Adipose tissue (tissue), 3 donors: Measurements from ENCODE around the gene SSC5D. TPM values are rescaled to one million over a fixed set of nuclear protein-coding genes. Genes with fewer than 3 reads are reported as not detected.

Source experiments
- H3K27ac ChIP-seq: one replicate; pipeline ENCODE4 v1.5.1; 2013; ENCODE audit warnings: low read depth, low read length
- WGBS, 3 donors: extraction: QIAGEN DNeasy Blood & Tissue Kit; methylation state at CpG; one replicate each; pipeline ENCODE4 v1.1.7; 2013; 5-methylcytosine and 5-hydroxymethylcytosine counted together
- polyA plus RNA-seq, 3 donors: library from polyadenylated mRNA; stranded (reverse); fragments of 200-250 nt; gene quantifications; one replicate each; pipeline ENCODE4 v1.2.3, GENCODE V29; 2013
- donor health status: healthy with polysubstance abuse.
- donor health status: Bipolar disorder and iron deficiency.
- donor health status: healthy.

Gene SSC5D
- polyA plus RNA-seq, 3 donors: 0.28 to 9.4 (median 3.9) TPM

DNA sequence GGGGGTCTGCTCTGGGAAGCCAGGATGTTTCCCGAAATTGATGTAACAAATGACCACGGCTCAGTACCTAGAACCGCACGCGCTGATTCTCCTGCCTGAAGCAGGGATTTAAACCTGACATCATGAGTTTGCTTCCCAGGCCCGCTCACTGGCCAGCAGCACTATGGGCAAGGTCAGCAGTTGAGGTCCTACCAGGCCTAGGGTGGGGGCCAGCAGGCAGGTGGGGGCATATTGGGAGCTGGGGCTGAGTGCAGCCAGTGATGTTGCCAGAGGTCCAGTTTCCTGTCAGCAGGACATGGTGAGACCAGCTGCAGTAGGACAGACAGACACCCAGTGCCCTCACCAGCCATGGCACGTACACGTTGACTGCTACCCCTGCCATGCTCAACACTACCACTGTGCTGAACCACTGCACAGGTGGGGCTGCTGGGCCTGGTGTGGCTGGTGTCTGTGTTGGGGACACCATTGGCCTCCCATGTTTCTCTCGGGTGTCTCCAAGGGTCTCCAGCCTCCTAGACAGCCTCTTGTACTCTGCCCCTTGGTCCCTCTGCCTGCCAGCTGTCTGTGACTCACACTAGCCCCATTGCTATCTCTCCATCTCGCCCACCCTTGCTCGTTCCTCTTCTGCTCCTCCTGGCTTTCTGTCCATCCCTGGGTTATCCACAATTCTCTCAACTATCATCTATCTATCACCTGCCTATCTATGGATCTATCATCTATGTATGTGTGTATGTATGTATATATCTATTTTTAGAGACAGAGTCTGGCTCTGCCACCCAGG lies 22.6 kb upstream of the SSC5D start:
- WGBS, 3 donors: 74 to 85% (median 82%) methylated on average over 11 of the region's 11 CpGs
- no peak overlapping the region for H3K27ac ChIP-seq

DNA sequence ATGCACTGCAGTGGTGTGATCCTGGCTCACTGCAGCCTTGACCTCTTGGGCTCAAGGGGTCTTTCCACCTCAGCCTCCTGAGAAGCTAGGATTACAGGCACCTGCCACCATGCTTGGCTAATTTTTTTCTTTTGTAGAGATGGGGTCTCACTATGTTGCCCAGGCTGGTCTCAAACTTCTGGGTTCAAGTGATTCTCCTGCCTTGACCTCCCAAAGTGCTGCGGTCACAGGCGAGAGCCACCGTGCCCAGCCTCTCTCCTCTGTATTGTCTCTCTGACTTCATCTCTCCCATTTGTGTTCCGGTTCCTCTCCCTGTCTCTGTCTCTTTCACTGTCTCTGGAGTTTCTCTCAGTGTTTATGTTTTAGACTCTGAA lies 22.0 kb upstream of the SSC5D start:
- H3K27ac ChIP-seq: no peak overlapping the region
- 88 to 96% (median 90%) methylated on average over 4 of the region's 4 CpGs for WGBS, 3 donors

DNA sequence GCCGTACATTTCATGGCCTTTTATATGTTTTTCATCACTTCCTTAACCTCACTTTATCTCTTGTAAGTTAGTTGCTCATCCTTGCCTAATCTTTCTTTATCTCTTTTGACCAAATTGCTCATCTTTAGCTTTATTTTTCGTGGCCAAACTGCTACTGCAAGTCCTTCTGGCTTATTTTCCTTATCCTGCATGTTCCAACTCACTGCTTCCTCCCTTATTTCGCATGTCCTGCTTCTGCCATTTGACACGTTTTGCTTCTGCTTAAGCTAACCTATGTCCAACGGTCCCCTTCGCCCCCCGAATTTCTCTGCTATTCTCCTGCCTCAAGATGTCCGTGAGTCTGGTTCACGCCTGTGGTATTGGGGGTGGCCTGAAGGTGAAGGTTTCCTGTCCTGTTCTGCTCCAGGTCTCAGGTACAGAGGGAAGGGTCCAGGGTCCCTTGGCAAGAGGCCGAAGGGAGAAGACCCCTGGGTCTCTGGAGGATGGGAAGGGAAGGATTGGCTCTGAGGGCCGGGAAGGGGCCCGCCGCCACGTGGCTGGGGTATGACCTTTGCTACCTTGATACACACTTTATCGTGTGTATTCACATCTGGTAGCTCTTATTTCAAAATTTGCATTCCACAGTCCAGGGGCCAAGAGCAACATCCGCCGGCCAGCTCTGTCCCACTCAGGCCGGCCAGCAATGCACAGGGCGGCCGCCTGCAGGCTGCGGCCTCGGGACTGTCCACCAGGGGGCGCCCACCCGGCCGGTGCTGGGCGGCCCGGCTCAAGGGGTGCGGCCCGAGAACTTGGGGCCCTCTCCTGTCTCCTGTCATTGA lies 20.8 kb upstream of the SSC5D start:
- H3K27ac ChIP-seq: no peak overlapping the region
- WGBS, 3 donors: 28 to 30% (median 28%) methylated on average over 29 of the region's 29 CpGs

DNA sequence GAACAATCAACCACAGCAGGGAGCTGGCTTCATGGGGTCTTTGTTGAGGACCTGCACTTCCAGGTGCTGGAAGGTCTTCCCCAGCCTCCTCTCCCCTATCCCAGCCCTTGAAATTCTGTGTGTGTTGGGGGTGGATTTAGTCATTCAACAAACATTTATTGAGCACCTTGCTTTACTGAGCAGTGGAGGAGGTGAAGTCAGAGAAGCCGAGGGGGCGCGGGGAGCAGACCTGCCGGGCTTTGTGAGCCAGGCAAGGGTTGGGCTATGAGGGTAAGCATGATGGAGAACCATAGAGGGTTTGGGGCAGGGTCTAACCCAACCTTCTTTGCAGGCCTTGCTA lies 20.2 kb upstream of the SSC5D start:
- no peak overlapping the region for H3K27ac ChIP-seq
- 10 to 29% (median 22%) methylated on average over 4 of the region's 4 CpGs for WGBS, 3 donors

DNA sequence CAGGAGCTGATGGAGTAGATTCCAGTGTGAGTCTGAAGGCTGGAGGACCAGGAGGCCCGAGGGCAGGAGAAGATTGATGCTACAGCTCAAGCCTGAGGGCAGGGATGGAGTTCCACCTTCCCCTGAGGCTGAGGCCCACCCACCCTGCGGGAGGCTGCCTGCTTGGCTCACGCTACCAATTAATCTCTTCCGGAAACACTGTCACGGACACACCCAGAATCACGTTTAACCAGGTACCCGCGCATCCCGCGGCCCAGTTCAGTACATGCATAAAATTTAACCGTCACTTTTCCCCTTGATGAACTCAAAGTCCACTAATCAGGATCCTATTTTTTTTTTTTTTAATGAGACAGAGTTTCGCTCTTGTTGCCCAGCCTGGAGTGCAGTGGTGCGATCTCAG lies 17.0 kb upstream of the SSC5D start:
- H3K27ac ChIP-seq: no peak overlapping the region
- WGBS, 3 donors: 79 to 85% (median 80%) methylated on average over 13 of the region's 13 CpGs

DNA sequence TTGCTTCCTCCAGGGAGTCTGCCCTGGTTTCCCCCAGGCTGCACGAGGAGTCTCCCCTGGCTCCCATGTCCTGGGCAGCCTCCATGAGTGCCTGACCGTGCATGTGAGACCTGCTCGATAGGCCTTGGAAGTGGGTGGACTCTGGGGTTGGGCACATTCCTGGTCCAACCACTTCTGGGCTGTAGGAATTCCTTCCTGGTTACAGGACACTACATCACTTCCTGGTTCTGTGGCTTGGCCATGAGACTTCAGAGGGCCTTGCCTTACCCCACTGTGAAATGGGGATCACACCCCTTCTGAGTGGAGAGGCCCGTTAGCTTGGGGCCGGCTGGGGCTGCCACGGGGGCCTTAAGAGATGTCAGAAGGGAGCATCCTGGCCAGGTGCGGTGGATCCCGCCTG lies 15.8 kb upstream of the SSC5D start:
- WGBS, 3 donors: 71 to 79% (median 78%) methylated on average over 8 of the region's 8 CpGs
- H3K27ac ChIP-seq: no peak overlapping the region

DNA sequence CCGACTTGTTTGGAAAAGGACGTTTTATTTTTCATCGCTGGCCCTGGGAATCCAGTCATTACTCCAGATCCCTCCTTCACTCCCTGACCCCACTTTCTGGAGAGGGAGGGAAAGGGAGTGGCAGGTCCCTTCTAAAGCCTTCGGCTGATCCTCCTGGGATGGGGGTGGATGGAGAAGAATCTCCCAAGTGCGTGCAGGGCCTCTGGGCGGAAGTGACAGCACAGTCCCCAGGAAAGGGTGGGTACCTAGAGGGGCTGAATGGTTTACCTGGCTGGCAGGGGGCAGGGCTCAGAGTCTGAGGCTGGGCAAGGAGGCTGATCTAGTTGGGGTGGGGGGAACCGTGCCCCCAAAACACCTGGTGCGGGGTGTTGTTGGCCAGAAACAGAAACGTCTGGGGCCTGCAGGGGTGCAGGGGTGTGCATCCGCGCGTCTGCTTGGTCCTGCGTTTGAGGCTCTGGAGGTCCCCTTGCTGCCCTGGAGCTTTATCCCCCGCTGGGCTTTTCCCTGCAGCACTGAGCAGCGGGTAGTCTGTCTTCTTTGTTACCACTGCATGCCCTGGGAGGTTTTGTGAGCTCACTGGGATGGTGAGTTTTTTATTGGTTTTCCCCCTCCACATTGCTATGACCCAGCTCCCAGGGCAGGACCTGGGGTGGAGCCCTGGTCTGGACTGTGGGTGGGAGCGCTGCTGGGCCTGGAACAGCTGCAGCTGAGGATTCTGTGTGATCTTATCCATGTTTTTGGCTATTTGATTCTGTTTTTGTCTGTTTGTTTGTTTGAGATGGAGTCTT lies 14.8 kb upstream of the SSC5D start:
- no peak overlapping the region for H3K27ac ChIP-seq
- WGBS, 3 donors: 52 to 68% (median 56%) methylated on average over 16 of the region's 16 CpGs

DNA sequence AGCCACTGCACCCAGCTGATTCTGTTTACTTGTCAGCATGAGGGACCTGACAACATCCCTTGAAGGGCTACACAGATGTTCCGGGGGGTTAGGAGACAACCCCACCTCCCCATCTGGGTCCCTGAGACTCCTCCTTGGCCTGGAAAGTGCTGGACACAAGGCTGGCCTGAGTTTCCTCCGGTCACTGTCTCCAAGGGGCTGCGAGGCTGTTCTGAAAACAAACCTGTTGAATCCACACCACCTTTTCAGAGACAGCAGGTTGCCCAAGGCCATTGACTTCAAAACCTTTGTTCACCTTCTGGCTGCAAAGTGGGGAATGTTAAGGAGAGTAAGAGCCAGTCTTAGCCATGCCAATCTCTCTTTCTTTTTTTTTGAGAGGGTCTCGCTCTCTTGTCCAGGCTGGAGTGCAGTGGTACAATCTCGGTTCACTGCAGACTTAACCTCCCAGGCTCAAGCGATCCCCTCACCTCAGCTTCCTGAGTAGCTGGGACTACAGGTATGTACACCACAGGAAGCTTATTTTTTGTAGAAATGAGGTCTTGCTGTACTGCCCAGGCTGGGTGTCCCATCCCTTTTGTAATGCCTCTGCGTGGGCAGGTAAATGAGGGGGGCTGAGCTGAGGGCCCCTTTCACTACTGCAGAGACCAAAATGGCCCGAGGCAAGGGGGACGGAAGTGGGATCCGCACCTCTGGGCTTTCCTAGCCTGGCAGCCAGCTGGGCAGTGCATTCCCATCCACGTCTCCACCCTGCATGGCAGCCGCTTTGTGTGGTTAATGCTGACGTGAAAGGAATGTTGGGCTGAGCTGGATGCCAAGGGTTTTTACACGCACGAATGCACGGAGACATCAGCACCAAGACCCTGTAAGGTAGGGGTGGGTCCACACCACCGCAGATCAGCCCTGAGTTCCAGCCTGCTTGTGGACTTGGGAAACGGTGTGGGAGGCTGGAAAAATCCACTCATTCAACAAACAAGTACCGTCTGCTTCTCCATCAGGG lies 13.7 kb upstream of the SSC5D start:
- 85 to 90% (median 88%) methylated on average over 19 of the region's 19 CpGs for WGBS, 3 donors

DNA sequence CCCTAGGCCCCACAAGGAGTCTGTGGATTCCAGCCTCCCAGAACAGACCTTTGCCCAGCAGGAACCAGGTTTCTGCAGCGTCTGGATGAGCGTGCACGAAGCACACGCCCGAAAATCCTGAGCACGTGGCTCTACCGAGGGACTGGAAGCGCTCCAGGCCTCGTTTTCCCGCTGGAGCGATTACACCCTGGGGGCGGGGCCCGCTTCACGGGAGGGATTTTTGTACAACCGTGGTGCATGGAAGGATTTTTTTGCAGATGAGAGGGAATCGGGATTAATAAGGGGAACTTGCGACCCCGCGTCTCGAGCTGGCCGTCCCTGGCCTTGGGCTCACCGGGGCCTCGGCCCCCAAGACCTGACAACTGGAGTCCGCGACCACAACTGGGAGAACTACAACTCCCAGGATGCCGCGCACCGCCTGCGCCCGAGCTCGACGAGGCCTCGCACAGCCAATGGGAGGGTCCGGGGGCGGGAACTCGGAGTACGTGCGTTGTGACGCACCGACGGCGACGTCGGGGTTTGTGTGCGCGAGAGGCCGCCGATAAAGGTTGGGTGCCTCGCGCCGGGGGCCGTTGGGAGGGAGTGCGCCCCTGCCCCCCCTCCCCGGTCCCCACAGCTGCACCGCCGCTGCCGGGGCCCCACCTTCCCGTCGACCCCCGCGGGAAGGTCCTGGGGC lies 12.0 kb upstream of the SSC5D start, which contains the start of gene ZNF628:
Gene ZNF628, plus strand, starts transcription at position 518 of the 676 bp plus-strand sequence. CDS start 3,294 bp downstream, outside the sequence.
- H3K27ac ChIP-seq: peak within 1 kb of the TSS; percentile 86
- 1% methylated on average over 51 to 61 of the region's 61 CpGs for WGBS, 3 donors

More for the DNA sequence above, 13.7 kb upstream of the SSC5D start:
- no peak overlapping the region for H3K27ac ChIP-seq

DNA sequence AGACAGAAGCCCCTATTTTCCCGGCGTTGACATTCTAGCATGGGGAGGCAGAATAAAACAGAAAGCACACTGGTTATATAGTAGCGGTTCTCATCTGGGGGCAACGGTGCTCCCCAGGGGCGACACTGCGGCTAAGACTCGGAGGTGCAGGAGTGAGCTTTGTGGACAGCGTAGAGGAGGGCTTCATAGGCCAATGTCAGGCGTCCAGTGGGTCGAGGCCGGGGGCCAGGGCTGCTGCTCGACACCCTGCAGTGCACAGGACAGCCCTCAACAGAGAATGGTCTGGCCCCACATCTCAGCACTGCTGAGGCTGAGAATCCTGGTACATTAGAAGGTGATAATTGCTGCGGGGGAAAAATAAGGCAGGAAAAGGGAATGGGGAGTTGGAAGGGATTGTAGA lies 10.3 kb upstream of the SSC5D start:
- no peak overlapping the region for H3K27ac ChIP-seq
- 82 to 89% (median 89%) methylated on average over 13 of the region's 13 CpGs for WGBS, 3 donors

DNA sequence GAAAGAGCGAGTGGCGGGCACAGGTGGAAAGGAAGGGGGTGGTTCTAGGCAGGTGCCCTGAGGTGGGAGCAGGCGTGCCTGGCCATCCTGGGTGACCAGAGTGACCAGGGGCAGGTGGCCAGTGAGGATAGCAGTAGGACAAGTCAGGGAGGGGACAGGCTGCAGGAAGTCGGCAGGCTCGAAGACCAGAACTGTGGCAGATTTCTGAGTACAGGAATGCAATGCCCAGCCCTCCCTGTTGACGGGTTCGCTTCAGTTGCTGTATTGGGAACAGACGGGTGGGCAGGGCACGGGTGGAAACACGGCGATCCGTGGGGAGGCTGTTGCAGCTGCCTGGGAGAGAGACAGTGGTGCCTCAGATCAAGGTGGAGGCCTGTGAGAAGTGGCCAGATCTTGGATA lies 9.9 kb upstream of the SSC5D start:
- WGBS, 3 donors: 84 to 89% (median 85%) methylated on average over 10 to 12 of the region's 12 CpGs
- H3K27ac ChIP-seq: no peak overlapping the region

DNA sequence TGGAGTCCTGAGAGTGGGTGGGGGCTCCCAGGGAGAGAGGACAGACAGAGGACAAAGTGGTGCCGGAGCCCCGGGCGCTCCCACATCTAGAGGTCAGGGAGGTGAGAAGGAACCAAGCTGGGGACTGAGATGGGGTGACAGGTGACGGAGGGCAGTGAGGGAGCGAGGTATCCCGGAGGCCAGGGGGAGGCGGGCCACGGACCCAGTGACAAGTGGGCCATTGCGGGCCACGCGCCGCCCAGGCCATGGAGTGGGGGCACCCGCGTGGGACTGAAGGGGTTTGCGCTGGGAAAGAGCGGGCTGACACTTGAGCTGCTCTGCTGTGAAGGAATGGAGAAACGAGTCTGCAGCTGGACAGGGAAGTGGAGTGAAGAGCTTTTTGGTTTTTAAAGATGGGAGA lies 9.2 kb upstream of the SSC5D start:
- no peak overlapping the region for H3K27ac ChIP-seq
- WGBS, 3 donors: 86 to 87% (median 87%) methylated on average over 17 of the region's 17 CpGs

DNA sequence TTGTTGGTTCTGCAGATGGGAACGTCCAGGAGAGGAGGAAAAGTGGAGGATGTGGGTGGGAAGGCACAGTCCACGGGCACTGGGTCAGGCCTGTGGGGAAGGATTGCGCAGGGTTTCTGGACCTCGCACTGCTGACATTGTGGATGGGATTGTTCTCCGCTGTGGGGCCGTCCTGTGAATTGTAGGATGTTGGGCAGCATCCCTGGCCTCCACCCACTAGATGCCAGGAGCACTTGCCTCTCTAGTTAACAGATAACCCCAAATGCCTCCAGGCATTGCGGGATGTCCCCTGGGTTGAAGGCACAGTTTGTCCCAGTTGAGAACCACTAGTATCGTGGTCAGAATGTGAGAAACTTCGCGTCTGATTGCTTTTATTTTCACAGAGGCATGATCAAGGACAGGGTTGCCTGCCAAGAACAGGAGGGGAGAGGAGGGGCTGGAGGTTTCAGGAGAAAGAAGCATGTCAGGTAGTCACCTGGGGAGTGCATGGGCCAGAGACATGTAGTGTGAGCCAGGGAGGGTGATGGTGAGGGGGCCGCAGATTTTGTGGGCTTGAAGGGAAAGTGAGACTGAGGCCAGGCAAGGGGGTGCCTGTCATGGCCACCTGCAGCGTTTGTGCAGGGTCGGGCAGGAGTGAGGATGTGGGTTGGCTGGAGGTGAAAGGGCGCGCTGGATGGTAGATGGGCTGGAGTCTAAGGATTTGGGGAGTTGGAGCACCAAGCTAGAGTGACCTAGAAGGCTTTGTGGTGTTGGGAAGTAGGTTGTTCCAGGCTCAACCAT lies 8.6 kb upstream of the SSC5D start:
- no peak overlapping the region for H3K27ac ChIP-seq
- WGBS, 3 donors: 44 to 78% (median 70%) methylated on average over 15 of the region's 15 CpGs

DNA sequence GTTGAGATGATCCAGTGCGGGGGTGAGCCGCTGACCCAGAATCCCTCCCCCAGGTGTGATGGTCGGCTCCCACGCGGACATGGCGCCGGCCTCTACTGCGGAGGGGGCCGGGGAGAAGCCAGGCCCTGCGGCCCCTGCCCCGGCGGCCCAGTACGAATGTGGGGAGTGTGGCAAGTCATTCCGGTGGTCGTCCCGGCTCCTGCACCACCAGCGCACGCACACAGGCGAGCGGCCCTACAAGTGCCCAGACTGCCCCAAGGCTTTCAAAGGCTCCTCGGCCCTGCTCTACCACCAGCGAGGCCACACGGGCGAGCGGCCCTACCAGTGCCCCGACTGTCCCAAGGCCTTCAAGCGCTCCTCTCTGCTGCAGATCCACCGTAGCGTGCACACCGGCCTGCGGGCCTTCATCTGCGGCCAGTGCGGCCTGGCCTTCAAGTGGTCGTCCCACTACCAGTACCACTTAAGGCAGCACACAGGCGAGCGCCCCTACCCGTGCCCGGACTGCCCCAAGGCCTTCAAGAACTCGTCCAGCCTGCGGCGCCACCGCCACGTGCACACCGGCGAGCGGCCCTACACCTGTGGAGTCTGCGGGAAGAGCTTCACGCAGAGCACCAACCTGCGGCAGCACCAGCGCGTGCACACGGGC lies 7.0 kb upstream of the SSC5D start:
- 95 to 97% (median 96%) methylated on average over 51 to 52 of the region's 52 CpGs for WGBS, 3 donors
- H3K27ac ChIP-seq: no peak overlapping the region

DNA sequence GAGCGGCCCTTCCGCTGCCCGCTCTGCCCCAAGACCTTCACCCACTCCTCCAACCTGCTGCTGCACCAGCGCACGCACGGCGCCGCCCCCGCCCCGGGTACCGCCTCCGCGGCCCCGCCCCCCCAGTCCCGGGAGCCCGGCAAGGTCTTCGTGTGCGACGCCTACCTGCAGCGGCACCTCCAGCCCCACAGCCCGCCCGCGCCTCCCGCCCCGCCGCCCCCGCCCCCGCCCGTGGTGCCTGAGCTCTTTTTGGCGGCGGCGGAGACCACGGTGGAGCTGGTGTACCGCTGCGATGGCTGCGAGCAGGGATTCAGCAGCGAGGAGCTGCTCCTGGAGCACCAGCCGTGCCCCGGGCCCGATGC lies 6.5 kb upstream of the SSC5D start:
- 69 to 83% (median 75%) methylated on average over 27 to 40 of the region's 40 CpGs for WGBS, 3 donors
- no peak overlapping the region for H3K27ac ChIP-seq
